Stimulated activated CD4-positive, alpha-beta T cell treated with anti-CD3 and anti-CD28 coated beads, Interleukin-2, amount 100 ng/mL, for 4 hours (primary cell): ENCODE measurements around the gene DDX10.
"Not testable (repeated sequence)": the region's sequence is repeated elsewhere in the genome, so short reads cannot be mapped to it uniquely, and the experiment has no call there.

Experiments used
- DNase-seq: peaks from one replicate; pipeline ENCODE4 v3.0.0-alpha.2; 2020; ENCODE audit warnings: low read depth

Gene DDX10

DNA sequence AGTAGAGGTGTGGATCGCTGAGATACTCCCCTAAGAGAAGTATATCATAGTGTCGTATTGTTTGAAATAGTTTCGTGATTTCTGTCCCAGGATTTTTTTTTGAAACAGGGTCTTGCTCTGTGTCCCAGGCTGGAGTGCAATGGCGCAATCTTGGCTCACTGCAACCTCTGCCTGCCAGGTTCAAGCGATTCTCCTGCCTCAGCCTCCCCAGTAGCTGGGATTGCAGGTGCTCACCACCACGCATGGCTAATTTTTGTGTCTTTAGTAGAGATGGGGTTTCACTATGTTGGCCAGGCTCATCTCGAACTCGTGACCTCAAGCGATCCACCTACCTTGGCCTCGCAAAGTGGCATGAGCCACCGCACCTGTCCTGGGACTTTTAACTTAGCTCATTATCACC is 159.1 kb downstream of the DDX10 start:
- DNase-seq = not testable (repeated sequence)

DNA sequence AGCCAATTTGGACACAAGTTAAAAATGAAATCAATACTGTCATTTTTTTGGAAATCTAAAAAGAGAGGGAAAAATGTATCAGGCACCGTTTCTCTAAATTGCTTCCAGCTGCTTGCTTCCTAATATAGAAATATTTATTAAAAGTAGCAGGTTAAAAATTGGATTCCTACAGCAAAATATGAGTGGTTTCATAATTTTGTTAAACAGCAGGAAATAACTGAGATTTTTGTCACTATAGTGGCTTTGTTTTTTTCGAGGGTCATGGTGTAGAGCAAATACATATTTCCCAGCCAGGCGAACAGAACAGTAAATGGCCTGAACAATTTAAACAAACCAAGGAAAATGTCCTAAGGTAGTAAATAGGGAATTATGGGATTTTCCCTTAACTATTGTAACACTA is 159.7 kb downstream of the DDX10 start:
- no peak for DNase-seq

DNA sequence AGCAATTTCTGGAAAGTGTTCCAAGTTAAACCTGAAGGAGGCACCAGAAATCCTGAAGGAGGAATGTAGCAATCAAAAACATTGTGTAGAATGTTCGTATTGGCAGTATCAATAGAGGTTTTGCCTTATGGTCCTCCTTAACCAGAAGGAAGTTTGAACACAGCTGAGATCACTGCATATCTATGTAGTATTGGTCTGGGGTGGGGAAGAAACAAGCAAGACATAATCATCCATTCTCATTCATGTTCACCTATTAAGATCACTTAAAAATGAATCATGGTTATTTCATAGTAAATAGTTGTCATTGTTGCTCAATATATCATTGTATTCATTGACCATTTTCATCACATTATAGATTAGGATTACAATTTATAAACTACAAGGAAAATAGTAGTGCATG is 160.5 kb downstream of the DDX10 start:
- no peak for DNase-seq

DNA sequence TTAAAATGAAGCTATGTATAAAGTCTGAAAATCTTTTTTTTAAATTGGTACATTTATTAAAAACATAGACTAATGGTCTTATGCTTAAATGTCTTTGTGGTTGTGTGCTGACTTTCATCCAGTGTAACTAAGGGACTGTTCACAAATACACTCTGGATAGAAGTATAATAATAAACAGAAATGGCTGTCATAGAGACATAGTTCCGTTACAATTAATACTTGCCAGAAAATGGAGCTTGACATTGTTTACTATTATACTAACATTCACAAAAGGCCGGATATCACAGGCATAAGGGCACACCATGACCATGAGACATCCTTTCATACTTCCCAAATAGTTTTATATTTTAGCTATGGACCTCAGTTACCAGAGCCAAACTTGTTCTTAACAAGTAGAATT is 161.3 kb downstream of the DDX10 start:
- DNase-seq = no peak

DNA sequence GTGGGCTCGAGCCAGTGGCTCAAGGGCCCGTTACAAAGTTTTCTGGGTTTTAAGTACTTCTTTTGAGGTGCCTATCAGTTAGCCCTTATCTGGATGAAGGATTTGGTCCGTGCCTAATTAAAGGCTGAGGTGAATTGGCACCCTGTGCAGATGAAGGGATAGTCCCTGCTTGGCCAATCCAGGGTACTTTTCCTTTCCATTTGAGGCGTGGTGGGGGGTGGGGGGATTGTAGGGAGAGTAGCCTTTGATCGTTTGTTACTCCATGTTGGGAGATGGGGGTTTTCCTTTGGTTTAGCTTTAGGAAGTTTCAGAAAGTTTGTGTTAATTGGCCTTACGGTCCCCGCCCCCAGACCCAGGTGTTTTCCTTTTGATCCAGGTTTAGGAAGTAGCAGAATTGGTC is 170.8 kb downstream of the DDX10 start:
- DNase-seq = no peak

DNA sequence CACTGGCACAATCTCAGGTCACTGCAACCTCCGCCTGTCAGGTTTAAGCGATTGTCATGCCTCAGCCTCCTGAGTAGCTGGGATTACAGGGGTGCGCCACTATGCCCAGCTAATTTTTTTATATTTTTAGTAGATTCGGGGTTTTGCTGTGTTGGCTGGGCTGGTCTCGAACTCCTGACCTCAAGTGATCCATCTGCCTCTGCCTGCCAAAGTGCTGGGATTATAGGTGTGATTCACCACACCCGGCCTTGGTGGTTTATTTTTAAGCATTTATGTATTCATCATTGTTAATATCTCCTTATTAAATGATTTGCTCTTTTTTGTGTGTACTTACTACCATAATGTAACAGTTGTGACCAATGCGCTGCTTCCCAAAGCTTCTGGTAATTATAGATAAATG is 171.7 kb downstream of the DDX10 start:
- DNase-seq = no peak

DNA sequence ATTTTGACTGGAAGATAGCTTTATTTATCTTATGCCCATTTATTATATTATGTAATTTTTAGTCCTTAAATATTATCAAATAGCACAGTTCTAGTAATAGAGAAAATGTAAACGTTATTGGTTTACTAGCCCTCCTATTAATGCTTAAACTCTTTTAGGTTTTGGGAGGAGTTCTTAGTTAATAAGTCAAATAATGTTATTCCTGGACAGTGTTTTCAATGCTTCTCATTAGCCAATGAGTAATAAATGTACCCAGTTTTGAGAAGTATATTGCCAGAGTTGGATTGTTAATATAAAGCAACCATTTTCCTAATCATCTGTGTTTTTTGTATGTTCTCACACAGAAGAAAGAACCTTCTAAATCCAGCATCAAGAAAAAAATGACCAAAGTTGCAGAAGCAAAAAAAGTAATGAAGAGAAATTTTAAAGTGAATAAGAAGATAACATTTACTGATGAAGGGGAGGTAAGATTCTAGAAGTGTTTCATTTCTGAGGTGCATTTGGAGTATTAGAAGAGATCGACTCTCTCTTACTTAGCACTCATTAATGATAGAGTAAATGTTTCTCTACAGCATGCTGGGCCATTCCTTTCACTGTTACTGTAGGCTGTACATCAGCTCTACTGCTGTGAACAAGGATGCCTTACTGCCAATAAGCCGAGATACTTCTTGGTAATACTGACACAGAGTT is 173.4 kb downstream of the DDX10 start:
- DNase-seq = no peak

DNA sequence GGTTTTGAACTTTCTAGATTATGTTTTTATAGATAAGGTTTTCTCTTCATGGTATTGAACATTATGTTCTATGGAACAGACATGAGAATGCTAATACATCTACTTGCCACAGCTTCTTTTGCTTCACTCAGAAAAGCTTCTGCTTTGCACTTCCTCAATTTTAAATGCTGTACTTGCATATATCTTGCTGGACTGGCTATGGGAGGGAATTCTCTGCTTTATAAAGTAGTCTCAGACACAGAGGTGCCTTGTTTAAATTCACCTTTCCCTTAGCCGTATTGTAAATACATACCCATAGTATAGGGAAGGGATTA is 173.9 kb downstream of the DDX10 start:
- no peak for DNase-seq

DNA sequence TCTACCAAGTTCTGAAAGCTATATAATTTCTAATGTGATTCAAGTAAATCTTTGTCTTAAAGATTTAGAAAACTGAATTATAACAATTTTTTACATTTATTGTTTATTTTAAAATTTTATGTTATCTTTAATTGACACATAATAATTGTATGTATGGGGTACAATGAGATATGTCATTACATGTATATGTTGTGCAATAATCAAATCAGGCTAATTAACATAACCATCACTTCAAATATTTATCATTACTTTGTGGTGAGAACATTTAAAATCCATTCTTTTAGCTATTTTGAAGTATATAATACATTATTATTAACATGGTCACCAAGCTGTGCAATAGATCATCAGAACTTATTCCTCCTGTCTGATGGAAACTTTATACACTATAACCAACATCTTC is 181.1 kb downstream of the DDX10 start:
- no peak for DNase-seq

DNA sequence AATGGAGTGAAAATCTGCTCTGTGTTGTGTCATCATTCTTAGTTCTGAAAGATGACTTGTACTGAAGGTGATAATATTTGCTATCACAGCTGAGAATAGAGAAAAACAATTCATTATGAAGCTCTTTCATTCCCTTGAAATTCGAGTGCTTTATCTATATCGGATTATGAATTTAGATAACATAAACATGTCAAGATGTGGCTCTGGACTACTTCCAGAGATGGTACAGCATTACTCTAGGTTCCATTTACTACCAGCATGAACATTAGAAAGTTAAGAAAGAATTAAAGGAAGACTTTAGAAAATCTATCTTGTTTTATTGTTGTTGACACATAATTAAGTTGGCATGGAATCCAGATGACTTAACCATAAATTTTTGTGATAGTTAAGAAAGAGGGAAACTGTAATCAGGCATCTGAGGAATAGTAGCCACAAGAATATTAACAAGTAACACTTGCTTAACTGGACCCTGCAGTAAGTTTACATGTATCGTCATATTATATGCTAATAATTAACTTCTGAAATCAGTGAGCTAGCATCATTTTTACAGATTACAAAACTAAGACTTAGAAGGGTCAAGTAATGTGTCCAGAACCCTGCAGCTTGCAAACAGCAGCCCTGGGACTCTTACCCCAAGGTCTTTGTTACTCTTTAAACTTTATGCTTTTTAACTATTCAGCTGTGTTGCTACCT is 182.6 kb downstream of the DDX10 start:
- DNase-seq = no peak

DNA sequence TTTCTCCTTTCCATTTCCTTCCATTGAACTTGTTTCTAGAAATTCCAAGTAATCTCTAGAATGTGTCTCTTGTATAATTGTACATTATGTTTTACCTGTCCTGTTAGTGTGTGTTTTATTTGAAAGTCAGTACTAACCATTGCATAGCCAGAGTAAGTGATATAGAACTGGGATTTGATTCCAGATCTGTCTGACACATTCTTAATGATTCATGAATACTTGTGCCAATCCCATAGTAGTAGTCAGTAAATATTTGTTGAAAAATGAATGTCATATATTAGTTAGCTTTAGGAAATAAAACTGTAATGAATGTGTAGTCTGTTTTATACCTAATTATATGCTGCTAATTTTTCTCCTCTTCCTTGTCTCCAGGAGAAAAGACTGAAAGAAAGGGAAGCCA is 186.9 kb downstream of the DDX10 start:
- no peak for DNase-seq

DNA sequence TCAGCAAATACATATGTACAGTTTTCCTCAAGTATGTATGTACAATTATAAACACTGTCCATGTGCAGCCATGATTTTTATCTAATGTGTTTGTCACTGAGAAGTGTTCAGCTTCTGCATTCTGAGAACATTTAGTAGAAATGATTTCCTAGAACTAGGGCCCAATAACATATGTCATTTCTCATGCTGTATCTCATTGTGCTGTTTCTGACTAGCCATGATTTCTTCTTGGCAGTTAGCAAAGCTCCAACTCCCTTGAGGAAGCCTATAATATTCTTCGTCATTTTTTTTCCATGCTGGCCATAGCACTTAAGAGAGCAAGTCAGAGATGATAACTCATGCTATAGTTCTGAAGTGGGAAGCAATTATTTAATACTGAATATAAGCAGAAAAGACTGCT is 187.8 kb downstream of the DDX10 start:
- DNase-seq = no peak

DNA sequence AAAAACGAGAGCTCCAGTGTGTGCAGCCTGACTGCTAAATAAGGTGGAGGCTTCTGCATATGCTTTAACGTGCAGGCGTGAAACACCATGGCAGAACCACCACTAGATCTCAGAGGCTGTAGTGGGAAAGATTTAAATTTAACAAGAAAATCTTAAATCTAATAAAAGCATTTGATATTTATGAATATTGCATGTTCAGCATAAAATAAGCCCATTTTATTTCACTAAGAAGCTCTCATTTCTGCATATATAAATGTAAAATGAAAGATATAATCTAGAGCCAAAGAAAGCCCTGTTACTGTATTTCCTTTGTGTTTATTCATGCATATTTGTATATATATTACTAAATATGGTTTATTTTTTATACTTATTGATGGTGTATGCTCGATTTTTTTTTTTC is 188.3 kb downstream of the DDX10 start:
- no peak for DNase-seq

DNA sequence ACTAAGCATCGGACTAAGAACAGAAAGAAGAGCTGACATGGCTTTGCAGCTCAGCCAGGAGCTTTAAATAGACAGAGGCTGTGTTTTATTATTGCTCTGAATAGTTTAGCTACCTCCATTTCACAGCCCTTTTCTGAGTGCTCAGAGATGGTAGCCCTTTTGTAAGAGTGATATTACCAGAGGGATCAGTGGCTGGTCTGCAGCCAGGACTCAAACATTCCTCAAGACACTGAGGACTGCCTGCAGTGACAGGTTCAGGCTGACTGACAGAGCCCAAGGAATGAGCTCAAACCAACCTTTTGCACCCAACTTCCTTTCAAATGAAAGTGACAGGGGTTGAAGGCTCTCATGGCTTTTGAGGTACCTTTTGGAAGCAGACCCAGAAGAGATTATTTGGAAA is 189.0 kb downstream of the DDX10 start:
- DNase-seq = no peak

DNA sequence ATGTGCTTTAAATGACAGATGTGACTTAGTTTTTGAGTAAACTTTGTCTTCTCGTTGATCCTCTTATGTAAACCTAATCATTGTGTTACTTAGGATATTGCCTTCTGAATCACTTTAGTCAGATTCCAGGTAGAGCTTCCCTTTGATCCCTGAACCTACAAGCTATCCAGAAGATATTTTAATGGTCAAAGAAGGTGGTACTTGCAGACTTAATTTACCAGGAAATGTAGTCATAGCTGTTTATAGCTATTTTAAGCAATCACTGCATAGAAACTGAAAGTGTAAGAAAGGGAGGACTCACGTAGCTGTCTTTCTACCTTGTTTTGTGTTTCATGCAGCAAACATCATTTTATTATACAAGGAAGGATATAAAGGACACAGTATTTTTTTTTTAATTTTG is 189.5 kb downstream of the DDX10 start:
- DNase-seq = no peak

DNA sequence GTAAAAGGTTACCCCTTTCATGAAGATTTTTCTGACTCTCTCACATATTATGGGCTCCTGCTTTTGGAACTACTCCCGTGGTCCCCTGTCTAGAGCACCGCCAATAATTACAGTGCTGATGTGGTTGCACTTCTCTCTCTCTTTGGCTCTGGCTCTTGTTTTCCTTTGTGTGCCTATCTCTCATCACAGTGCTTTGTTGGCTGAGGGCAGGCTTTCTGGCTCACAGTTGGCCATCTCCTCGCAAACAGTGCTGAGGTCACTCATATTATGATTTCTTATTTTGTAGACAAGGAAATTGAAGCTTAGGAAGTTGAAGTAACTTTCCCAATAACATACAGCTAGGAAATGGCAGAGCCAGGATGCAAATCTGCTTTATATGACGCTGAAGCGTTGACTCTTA is 192.5 kb downstream of the DDX10 start:
- DNase-seq = no peak

DNA sequence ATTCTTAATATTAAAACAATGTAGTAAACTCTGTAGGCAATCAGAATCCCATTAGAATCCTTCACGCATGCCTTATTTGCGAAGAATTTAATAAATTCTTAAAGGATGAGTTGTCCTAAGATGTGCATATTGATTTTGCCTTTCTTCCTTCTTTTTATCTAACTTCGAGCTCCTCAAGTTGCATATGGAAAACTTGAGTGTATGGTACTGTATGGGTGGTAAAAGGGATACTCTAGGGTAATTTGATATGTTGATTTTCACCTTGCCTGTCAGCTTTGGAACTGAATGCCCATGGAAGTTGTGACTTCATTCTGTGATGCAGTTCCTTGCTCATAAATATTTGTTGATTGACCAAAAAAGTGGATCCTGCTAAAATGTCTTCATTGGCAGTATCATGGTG is 193.8 kb downstream of the DDX10 start:
- DNase-seq = no peak

DNA sequence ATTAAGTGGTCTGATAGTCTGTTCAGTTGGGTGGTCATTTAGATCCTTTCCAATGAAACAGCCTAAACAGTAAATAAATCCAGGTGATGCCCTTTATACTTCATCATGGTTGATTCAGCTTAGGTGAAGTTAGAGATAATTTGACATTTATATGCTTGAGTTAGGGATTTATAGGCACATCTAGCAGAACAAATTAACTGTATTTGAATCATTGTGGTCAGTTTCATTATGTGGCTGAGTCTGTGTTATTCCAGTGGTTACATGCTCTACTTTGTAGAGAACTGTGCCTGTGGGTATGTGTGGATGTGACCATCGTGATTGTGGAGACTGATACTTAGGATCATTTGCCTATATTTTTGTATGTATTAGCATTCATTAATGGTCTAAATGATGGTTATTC is 194.6 kb downstream of the DDX10 start:
- no peak for DNase-seq

DNA sequence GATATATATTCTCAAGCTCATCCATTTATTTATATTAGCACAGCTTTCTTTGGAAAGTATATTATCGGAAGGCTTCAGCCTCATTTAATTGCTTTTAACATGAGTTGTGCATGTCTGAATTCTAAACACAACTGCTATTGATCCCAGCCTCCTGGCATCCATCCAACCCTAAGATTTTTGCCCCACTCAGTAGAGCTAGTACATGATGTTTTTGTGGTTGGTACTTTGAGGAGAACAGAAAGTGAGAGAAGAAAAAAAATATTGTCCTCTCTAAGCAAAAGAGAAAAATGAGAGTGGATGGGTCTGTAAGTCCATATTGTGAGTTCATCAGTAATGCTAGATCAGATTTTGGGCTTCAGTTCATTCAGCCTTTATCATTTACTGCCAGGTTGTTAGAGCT is 198.7 kb downstream of the DDX10 start:
- DNase-seq = no peak

DNA sequence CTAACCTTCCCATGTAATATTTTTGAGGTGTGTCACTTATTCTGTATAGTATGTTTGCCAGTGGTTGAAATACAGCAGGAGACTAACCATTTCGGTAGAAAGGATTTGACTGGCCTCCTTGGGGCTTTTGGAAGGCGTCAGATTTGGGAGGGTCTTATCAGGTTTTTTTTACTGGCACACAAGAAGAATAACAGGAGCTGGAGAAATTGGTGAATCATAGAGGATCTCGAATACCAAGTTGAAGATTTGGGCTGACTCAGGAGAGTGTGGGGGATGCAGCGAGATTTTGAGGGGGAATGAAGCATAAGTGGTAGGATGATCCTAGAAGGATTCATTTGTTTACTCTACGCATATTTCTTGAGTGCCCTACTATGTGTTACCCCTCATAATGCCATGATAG is 200.5 kb downstream of the DDX10 start:
- no peak for DNase-seq

DNA sequence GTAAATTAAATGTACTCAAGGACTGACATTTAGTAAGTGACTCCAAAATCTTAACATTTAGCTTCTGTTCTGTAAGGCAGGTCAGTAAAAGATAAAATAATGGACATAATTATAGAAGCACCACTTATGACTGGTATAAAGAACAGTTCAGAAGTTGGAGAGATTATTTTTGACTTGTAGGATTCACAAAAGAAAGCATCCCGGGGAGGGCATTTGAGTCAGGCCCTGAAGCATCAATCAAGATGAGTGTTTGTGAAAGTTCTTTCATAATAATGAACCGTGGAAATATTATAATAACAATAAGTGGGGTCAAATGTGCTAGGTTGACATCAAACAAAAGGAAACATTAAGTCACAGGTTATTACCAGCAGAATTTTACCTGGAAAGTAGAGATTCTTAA is 201.9 kb downstream of the DDX10 start:
- DNase-seq = no peak

DNA sequence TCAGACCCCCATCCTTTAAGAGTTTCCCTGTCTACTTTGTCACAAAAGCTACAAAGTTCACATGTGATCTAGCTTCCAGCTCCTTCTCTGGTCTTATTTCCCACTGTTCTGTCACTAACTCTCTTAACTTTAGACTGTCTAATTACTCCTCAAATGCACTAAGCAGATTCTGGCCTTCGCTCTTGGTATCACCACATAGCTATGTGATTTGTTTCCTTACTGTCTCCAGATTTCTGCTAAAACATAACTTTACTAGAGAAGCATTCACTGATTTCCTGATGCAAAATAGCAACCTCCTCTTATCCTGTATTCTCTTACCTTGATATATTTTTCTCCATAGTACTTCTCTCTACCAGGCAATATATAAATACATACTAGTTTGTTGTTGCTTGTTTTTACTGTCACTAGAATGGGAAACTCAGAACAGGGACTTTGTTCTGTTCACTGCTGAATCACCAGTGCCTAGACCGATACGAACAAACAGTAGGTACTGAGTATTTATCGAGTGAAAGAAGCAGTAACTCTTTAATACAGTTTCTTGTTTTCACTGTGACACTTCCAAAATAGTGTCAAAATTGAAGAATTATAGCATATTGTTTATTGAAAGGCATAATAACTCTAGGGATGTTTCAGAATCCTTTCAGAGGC is 205.6 kb downstream of the DDX10 start:
- DNase-seq = no peak

DNA sequence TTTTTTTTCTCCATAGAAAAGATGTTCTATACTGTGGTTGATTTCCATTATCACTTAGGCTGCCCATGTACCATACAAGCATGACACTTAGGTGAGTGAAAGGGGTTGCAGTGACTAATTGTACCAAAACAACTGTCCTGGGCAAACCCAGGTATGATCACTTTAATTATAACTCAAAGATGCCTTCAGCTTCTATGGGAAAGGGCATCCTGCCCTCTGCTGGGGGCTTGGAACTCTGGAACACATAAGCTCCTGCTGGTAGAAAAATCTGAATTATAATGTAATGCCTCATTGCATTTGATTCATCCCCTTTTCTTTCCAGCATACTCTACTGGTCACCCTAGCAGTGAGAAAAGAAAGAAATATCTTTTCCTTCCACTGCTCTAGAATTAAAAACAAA is 206.3 kb downstream of the DDX10 start:
- no peak for DNase-seq

DNA sequence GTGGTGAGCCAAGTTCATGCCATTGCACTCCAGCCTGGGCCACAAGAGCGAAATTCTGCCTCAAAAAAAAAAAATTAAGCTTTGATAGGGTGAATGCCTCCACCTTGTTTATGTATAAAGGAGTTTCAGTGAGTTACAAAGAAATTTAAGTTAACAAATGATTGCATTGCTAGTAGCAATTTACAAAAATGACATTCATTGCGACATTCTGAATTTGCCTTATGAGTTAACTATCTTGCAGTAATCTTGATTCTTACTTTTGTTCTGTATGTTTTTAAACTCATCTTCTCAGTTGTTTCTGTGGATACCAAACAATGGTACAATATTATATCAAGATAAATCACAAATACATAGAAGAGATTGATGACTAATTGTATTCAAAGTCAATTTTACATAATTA is 207.0 kb downstream of the DDX10 start:
- DNase-seq = no peak
